Caco-2 (cell line): ENCODE data around the gene GLP1R. TPM values are rescaled to one million over a fixed set of nuclear protein-coding genes. Genes with fewer than 3 reads are reported as not detected.

ENCODE experiments used
- BruUV-seq: library from RNA; stranded (reverse); fragments of 400-500 nt; replicated peaks from 2 replicates; lab custom pipeline; 2021; lab: Mats Ljungman, UMichigan
- CTCF ChIA-PET: fragments of 300-600 bp; sonication (Branson Sonifier 250); formaldehyde crosslinking; loops from one replicate; lab custom pipeline; 2022; ENCODE audit warnings: antibody characterized with exemption; lab: Charles Lee
- POLR2A ChIA-PET: fragments of 300-600 bp; sonication (Branson Sonifier 250); formaldehyde crosslinking; loops from one replicate; lab custom pipeline; 2022; ENCODE audit warnings: antibody characterized with exemption; lab: Charles Lee
- DNase-seq, 2 experiments: peaks; one replicate each; pipeline versions ENCODE4 v3.0.0 to v3.0.0-alpha.2; 2020 to 2022
- H3K27me3 ChIP-seq: replicated peaks from 2 replicates; pipeline ENCODE4 v1.6.0; 2011; ENCODE audit warnings: low read length; ENCODE audit not compliant: control insufficient read depth, insufficient read depth
- H3K36me3 ChIP-seq: 2 replicates; pipeline ENCODE4 v1.5.1; 2011; ENCODE audit warnings: low read length; ENCODE audit not compliant: control insufficient read depth, insufficient read depth
- H3K4me1 ChIP-seq: fragments of 250-450 bp; sonication (Bioruptor Pico); 2 replicates; pipeline ENCODE4 v1.5.1; 2020; ENCODE audit warnings: mild to moderate bottlenecking
- H3K4me3 ChIP-seq: 2 replicates; pipeline ENCODE4 v1.5.1; 2011; ENCODE audit warnings: low read depth, mild to moderate bottlenecking, control low read depth, low read length
- H3K9me3 ChIP-seq: fragments of 250-450 bp; sonication (Bioruptor Pico); 2 replicates; pipeline ENCODE4 v1.5.1; 2020; ENCODE audit warnings: mild to moderate bottlenecking, moderate library complexity
- H3K27ac Mint-ChIP-seq: one replicate; pipeline ENCODE4 v1.8.0; 2022; ENCODE audit warnings: mixed read lengths; ENCODE audit not compliant: unreplicated experiment
- H3K27me3 Mint-ChIP-seq: one replicate; pipeline ENCODE4 v1.8.0; 2022; ENCODE audit warnings: mixed read lengths; ENCODE audit not compliant: insufficient read depth, unreplicated experiment
- H3K36me3 Mint-ChIP-seq: one replicate; pipeline ENCODE4 v1.8.0; 2022; ENCODE audit warnings: mild to moderate bottlenecking, mixed read lengths; ENCODE audit not compliant: insufficient read depth, unreplicated experiment
- H3K4me1 Mint-ChIP-seq: one replicate; pipeline ENCODE4 v1.8.0; 2022; ENCODE audit warnings: low read depth, mixed read lengths; ENCODE audit not compliant: unreplicated experiment
- H3K4me3 Mint-ChIP-seq: one replicate; pipeline ENCODE4 v1.8.0; 2022; ENCODE audit warnings: mild to moderate bottlenecking, moderate library complexity, mixed read lengths; ENCODE audit not compliant: unreplicated experiment
- H3K9me3 Mint-ChIP-seq: one replicate; pipeline ENCODE4 v1.8.0; 2022; ENCODE audit warnings: mixed read lengths; ENCODE audit not compliant: unreplicated experiment
- intact Hi-C: fragments of 100-400 bp; cut with micrococcal nuclease; formaldehyde crosslinking; loops from one replicate; pipeline ENCODE4 v1.10.0; 2022; ENCODE audit not compliant: unreplicated experiment
- total RNA-seq: library from RNA; stranded (reverse); gene quantifications from 2 replicates; pipeline ENCODE4 v1.2.3, GENCODE V29; 2022
- TF ChIP-seq, protein P1 (sequence below), 2 experiments: fragments of 200-600 bp in 1 of 2; IDR thresholded peaks; 1 replicate in 1 of 2; 2 replicates in 1 of 2; pipeline versions ENCODE4 v1.5.1 to v1.8.0; 2011 to 2022; ENCODE audit warnings: antibody characterized with exemption in 1 of 2, control low read depth in 1 of 2, inconsistent platforms in 1 of 2, low read depth in 1 of 2, low read length in 1 of 2, mild to moderate bottlenecking in 1 of 2, moderate library complexity in 1 of 2; ENCODE audit not compliant: insufficient read depth in 1 of 2, severe bottlenecking in 1 of 2, unreplicated experiment in 1 of 2

Gene GLP1R
- total RNA-seq, 1 experiment from 2014 or later: not detected

DNA sequence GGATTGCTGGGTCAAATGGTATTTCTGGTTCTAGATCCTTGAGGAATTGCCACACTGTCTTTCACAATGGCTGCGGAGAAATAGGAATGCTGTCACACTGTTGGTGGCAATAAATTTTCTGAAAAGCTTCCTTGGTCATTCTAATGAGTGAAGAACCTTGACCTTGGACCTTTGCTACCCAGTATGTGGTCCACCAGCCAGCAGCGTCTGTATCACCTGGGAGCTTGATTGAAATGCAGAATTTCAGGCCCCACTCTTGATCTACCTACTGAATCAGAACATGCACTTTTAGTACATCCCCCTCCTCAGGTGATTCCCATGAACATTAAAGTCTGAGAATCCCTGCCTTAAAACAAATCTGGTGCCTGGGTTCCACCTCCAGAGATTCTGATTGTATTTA, 27.5 kb upstream of the GLP1R start:
- Histone ChIP-seq H3K27me3 (no peaks in the 10 kb centered on the region), H3K4me3 (no peak overlapping the region), H3K9me3 (no peaks in the 10 kb centered on the region), H3K36me3 (no peaks in the 10 kb centered on the region), H3K4me1 (no peaks in the 10 kb centered on the region)
- BruUV-seq: no TSS peak
- H3K27ac Mint-ChIP-seq: no peak overlapping the region
- POLR2A ChIA-PET: no interaction called here
- TF ChIP-seq, protein P1, sequence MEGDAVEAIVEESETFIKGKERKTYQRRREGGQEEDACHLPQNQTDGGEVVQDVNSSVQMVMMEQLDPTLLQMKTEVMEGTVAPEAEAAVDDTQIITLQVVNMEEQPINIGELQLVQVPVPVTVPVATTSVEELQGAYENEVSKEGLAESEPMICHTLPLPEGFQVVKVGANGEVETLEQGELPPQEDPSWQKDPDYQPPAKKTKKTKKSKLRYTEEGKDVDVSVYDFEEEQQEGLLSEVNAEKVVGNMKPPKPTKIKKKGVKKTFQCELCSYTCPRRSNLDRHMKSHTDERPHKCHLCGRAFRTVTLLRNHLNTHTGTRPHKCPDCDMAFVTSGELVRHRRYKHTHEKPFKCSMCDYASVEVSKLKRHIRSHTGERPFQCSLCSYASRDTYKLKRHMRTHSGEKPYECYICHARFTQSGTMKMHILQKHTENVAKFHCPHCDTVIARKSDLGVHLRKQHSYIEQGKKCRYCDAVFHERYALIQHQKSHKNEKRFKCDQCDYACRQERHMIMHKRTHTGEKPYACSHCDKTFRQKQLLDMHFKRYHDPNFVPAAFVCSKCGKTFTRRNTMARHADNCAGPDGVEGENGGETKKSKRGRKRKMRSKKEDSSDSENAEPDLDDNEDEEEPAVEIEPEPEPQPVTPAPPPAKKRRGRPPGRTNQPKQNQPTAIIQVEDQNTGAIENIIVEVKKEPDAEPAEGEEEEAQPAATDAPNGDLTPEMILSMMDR (IDR thresholded peaks at IDR 0.05; ENCODE audit: insufficient read depth in 1 of 2, low read depth in 1 of 2, low read length in 1 of 2, severe bottlenecking in 1 of 2, unreplicated experiment in 1 of 2): no peak
- H3K27me3 Mint-ChIP-seq: no peaks in the 10 kb centered on the region
- H3K4me3 Mint-ChIP-seq: no peak overlapping the region
- no peaks in the 10 kb centered on the region for H3K36me3 Mint-ChIP-seq
- CTCF ChIA-PET: no interaction called here
- H3K4me1 Mint-ChIP-seq: no peaks in the 10 kb centered on the region
- intact Hi-C loops: no loop called here
- H3K9me3 Mint-ChIP-seq: peaks cover under 1% of the 10 kb centered on the region
- no peak for DNase-seq

DNA sequence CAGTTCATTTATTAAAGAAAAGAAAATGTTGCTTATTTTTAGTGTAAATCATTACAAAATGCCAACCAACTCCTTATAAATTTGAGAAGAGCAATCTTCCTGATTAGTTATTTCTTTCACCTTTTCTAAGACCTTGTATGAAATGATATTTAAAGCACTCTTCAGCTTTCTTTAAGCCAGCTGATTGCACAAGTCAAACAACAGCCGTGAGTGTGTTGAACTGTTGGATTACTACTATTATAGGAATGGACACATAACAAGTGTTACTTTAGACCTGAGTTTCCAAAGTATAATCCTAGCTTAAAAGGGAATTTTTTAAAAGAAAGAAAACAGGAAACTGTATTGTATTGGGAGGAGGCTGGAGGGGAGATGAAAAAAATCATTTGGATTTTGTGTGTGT, 26.8 kb upstream of the GLP1R start:
- Mint-ChIP-seq H3K27ac (no peak overlapping the region), H3K4me1 (no peaks in the 10 kb centered on the region), H3K36me3 (no peaks in the 10 kb centered on the region), H3K9me3 (no peaks in the 10 kb centered on the region), H3K27me3 (no peaks in the 10 kb centered on the region), H3K4me3 (no peak overlapping the region)
- no peaks in the 10 kb centered on the region for H3K4me1 ChIP-seq
- no peak for DNase-seq
- ChIA-PET CTCF (no interaction called here), POLR2A (no interaction called here)
- TF ChIP-seq, protein P1 (IDR thresholded peaks at IDR 0.05; ENCODE audit: insufficient read depth in 1 of 2, low read depth in 1 of 2, low read length in 1 of 2, severe bottlenecking in 1 of 2, unreplicated experiment in 1 of 2): no peak
- BruUV-seq: no TSS peak
- intact Hi-C loops: no loop called here
- H3K9me3 ChIP-seq: no peaks in the 10 kb centered on the region
- H3K27me3 ChIP-seq: no peaks in the 10 kb centered on the region; the same call in 1 of the 2 replicates
- H3K36me3 ChIP-seq: no peaks in the 10 kb centered on the region
- no peak overlapping the region for H3K4me3 ChIP-seq

DNA sequence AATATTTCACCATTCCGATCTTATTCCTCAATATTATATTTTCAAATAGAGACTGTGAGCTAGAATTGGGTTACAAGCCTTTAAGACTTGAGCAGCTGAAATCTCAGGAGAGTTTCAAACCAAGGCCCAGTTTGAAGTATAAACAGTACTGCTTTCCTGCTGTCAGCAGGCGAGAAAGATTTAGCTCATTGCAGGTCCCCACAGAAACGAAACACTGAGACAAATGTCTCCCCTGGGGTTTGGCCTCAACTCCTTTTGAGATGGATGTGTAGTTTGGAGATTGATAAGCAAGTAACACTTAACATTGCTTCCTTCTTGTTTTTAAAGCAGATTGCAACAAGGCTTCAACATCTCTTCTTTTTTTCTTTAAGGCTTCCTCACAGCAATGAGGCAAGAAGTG, 22.4 kb upstream of the GLP1R start:
- Histone ChIP-seq H3K36me3 (no peaks in the 10 kb centered on the region), H3K4me3 (no peak overlapping the region), H3K27me3 (no peaks in the 10 kb centered on the region; the same call in 1 of the 2 replicates), H3K9me3 (no peaks in the 10 kb centered on the region), H3K4me1 (no peaks in the 10 kb centered on the region)
- DNase-seq: no peak
- ChIA-PET CTCF (no interaction called here), POLR2A (interaction anchor here (0.6 kb wide), 1 partner anchor 387 kb away, joined by 6 read pairs; no protein-coding TSS in a partner anchor)
- H3K9me3 Mint-ChIP-seq: no peaks in the 10 kb centered on the region
- peaks cover 5% of the 10 kb centered on the region for H3K36me3 Mint-ChIP-seq
- intact Hi-C loops: no loop called here
- H3K4me1 Mint-ChIP-seq: peaks cover 7% of the 10 kb centered on the region
- no peak overlapping the region for H3K4me3 Mint-ChIP-seq
- no peak overlapping the region for H3K27ac Mint-ChIP-seq
- H3K27me3 Mint-ChIP-seq: no peaks in the 10 kb centered on the region
- TF ChIP-seq, protein P1 (IDR thresholded peaks at IDR 0.05; ENCODE audit: insufficient read depth in 1 of 2, low read depth in 1 of 2, low read length in 1 of 2, severe bottlenecking in 1 of 2, unreplicated experiment in 1 of 2): no peak
- BruUV-seq: no TSS peak
